DOHH2 (cell line): ENCODE data around the gene AGBL1.

Source experiments
- H3F3A ChIP-seq: fragments of 200-600 bp; sonication (generic), shearing (Covaris generic); 2 replicates; pipeline ENCODE4 v1.6.0; 2016; ENCODE audit warnings: antibody characterized with exemption, mild to moderate bottlenecking; ENCODE audit not compliant: control insufficient read depth, insufficient read depth
- H3K27ac ChIP-seq: fragments of 200-600 bp; sonication (generic); 2 replicates; pipeline ENCODE4 v1.5.1; 2014; ENCODE audit warnings: low read depth, mild to moderate bottlenecking, low read length, moderate library complexity
- H3K27me3 ChIP-seq: fragments of 200-600 bp; sonication (generic); 2 replicates; pipeline ENCODE4 v1.6.1; 2014; ENCODE audit warnings: mild to moderate bottlenecking, low read length, mixed read lengths; ENCODE audit not compliant: control insufficient read depth
- H3K36me3 ChIP-seq: fragments of 200-600 bp; sonication (generic); 2 replicates; pipeline ENCODE4 v1.6.1; 2014; ENCODE audit warnings: mild to moderate bottlenecking, low read length, moderate library complexity, mixed read lengths; ENCODE audit not compliant: control insufficient read depth
- H3K4me1 ChIP-seq: fragments of 200-600 bp; sonication (generic); 2 replicates; pipeline ENCODE4 v1.6.1; 2014; ENCODE audit warnings: mild to moderate bottlenecking, low read length, mixed read lengths; ENCODE audit not compliant: control insufficient read depth
- H3K4me2 ChIP-seq: fragments of 200-600 bp; sonication (generic); 2 replicates; pipeline ENCODE4 v1.6.0; 2014; ENCODE audit warnings: mild to moderate bottlenecking, low read length, moderate library complexity
- H3K4me3 ChIP-seq: fragments of 200-600 bp; sonication (generic); 2 replicates; pipeline ENCODE4 v1.5.1; 2014; ENCODE audit warnings: mild to moderate bottlenecking, low read length, mixed read lengths
- H3K79me2 ChIP-seq: fragments of 200-600 bp; sonication (generic); 2 replicates; pipeline ENCODE4 v1.6.1; 2014; ENCODE audit warnings: mild to moderate bottlenecking, low read length, mixed read lengths; ENCODE audit not compliant: control insufficient read depth
- H3K9me2 ChIP-seq: fragments of 200-600 bp; sonication (generic); replicated peaks from 2 replicates; pipeline ENCODE4 v1.6.1; 2014; ENCODE audit warnings: mild to moderate bottlenecking, low read length, mixed read lengths; ENCODE audit not compliant: control insufficient read depth
- H3K9me3 ChIP-seq: fragments of 200-600 bp; sonication (generic); 2 replicates; pipeline ENCODE4 v1.6.1; 2014; ENCODE audit warnings: antibody characterized with exemption, low read length, mixed read lengths; ENCODE audit not compliant: control insufficient read depth, insufficient read depth
- H4K20me1 ChIP-seq: fragments of 200-600 bp; sonication (generic); 2 replicates; pipeline ENCODE4 v1.6.0; 2014; ENCODE audit warnings: low read depth, mild to moderate bottlenecking, antibody characterized with exemption, low read length, moderate library complexity; ENCODE audit not compliant: control insufficient read depth, insufficient read depth
- EZH2phosphoT487 ChIP-seq: fragments of 200-600 bp; sonication (generic); IDR thresholded peaks from 2 replicates; pipeline ENCODE4 v1.6.1; 2017; ENCODE audit warnings: borderline replicate concordance, mild to moderate bottlenecking, antibody characterized with exemption, low read length, moderate library complexity, mixed read lengths
- TF ChIP-seq, protein P1 (sequence below): fragments of 200-600 bp; sonication (generic); IDR thresholded peaks from one replicate; pipeline ENCODE4 v1.5.1; 2014; ENCODE audit warnings: antibody characterized with exemption, mild to moderate bottlenecking, low read depth, low read length; ENCODE audit not compliant: poor library complexity, severe bottlenecking

The AGBL1 gene

DNA sequence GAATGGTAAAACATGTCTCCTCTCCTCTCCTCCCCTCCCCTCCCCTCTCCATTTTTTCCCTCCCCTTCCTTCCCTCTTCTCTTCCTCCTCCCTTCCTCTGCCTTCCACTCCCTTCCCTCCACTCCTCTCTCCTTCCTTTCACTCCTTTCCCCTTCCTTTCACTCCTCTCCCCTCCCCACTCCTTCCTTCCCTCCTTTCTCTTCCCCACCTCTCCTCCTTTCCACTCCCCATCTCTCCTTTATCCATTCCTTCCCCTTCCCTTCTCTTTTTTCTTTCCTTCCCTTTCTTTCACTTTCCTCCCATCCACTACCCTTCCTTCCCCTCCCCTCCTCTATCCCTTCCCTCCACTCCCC lies 621.9 kb downstream of the AGBL1 start:
- Histone ChIP-seq H3K27me3 (no peaks in the 10 kb centered on the region), H3K4me2 (no peak overlapping the region), H3K79me2 (no peaks in the 10 kb centered on the region), H3K9me3 (no peaks in the 10 kb centered on the region), H3K4me3 (no peak overlapping the region), H3F3A (no peaks in the 10 kb centered on the region), H4K20me1 (no peaks in the 10 kb centered on the region), H3K36me3 (no peaks in the 10 kb centered on the region), H3K4me1 (no peaks in the 10 kb centered on the region), H3K27ac (no peak overlapping the region), H3K9me2 (no peaks in the 10 kb centered on the region)
- no peak for TF ChIP-seq EZH2phosphoT487
- TF ChIP-seq, protein P1, sequence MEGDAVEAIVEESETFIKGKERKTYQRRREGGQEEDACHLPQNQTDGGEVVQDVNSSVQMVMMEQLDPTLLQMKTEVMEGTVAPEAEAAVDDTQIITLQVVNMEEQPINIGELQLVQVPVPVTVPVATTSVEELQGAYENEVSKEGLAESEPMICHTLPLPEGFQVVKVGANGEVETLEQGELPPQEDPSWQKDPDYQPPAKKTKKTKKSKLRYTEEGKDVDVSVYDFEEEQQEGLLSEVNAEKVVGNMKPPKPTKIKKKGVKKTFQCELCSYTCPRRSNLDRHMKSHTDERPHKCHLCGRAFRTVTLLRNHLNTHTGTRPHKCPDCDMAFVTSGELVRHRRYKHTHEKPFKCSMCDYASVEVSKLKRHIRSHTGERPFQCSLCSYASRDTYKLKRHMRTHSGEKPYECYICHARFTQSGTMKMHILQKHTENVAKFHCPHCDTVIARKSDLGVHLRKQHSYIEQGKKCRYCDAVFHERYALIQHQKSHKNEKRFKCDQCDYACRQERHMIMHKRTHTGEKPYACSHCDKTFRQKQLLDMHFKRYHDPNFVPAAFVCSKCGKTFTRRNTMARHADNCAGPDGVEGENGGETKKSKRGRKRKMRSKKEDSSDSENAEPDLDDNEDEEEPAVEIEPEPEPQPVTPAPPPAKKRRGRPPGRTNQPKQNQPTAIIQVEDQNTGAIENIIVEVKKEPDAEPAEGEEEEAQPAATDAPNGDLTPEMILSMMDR: no peak

DNA sequence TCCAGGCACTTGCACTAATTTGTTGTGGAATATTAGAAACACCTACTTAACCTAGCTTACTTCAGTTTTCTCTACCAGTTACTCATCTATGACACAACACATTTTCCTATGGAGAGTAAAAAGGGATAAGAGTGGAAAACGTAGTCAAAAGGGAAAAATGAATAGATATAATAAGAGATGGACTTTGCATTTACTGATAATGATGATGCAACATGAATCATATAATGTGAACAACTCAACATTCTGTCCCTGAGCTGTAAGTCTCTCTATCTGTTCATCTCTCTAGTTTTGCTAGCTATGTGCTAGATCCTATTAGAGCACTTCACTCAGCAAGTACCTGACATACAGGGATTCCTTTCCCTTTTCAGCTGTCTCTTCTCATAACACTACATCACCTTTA lies 627.1 kb downstream of the AGBL1 start:
- TF ChIP-seq, protein P1: no peak
- TF ChIP-seq EZH2phosphoT487: no peak
- no peaks in the 10 kb centered on the region for H3K9me3 ChIP-seq
- no peaks in the 10 kb centered on the region for H3K36me3 ChIP-seq
- H3K27me3 ChIP-seq: no peaks in the 10 kb centered on the region
- no peak overlapping the region for H3K27ac ChIP-seq
- H3K4me2 ChIP-seq: no peak overlapping the region
- H3K9me2 ChIP-seq: no peaks in the 10 kb centered on the region
- H3K4me1 ChIP-seq: no peaks in the 10 kb centered on the region
- H3K79me2 ChIP-seq: no peaks in the 10 kb centered on the region
- no peaks in the 10 kb centered on the region for H3F3A ChIP-seq
- no peaks in the 10 kb centered on the region for H4K20me1 ChIP-seq
- no peak overlapping the region for H3K4me3 ChIP-seq

DNA sequence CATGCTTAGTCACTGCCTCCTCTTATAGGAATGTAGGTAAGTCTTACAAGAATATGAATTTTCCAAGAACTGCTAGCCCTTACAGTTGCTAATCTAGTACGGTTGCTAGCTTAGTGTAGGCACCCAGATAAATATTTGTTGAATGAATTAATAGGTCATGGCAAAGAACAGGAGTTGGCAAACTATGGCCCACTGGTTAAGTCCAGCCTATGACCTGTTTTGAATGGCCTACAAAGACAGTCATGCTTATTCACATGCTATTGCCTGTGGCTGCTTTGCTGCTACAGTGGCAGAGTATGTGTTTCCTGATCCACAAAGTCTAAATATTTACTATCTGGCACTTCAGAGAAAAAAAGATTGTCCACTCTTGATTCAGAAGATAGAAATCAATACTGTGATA lies 631.8 kb downstream of the AGBL1 start:
- no peak overlapping the region for H3K4me2 ChIP-seq
- no peak for TF ChIP-seq EZH2phosphoT487
- TF ChIP-seq, protein P1: no peak
- H3F3A ChIP-seq: no peaks in the 10 kb centered on the region
- no peaks in the 10 kb centered on the region for H3K4me1 ChIP-seq
- no peak overlapping the region for H3K4me3 ChIP-seq
- no peaks in the 10 kb centered on the region for H3K79me2 ChIP-seq
- no peaks in the 10 kb centered on the region for H4K20me1 ChIP-seq
- no peak overlapping the region for H3K27ac ChIP-seq
- H3K36me3 ChIP-seq: no peaks in the 10 kb centered on the region
- H3K27me3 ChIP-seq: no peaks in the 10 kb centered on the region
- no peaks in the 10 kb centered on the region for H3K9me3 ChIP-seq
- no peaks in the 10 kb centered on the region for H3K9me2 ChIP-seq

DNA sequence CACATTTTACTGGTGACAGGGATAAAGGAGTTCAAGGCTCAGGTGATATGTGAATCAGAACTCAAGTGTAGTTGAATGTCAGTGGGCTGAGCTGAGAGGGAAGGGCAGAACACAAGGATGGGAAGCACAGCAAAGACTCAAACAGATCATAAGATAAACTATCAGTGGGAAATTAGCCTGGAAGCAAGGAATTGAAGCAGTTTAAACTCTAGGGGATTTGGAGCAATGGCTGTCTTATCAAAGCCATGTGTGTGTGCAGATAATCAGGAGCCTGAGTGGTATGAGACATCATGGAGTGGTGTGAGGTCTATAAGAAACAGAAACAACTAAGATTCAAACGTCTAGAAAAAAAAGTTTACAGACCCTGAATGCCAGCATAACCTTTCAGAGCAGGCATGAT lies 634.6 kb downstream of the AGBL1 start:
- H3K4me3 ChIP-seq: no peak overlapping the region
- no peaks in the 10 kb centered on the region for H3K27me3 ChIP-seq
- TF ChIP-seq, protein P1: no peak
- no peak for TF ChIP-seq EZH2phosphoT487
- H4K20me1 ChIP-seq: no peaks in the 10 kb centered on the region
- no peak overlapping the region for H3K27ac ChIP-seq
- H3K9me2 ChIP-seq: no peaks in the 10 kb centered on the region
- no peaks in the 10 kb centered on the region for H3K4me1 ChIP-seq
- no peaks in the 10 kb centered on the region for H3K36me3 ChIP-seq
- H3K79me2 ChIP-seq: no peaks in the 10 kb centered on the region
- no peaks in the 10 kb centered on the region for H3K9me3 ChIP-seq
- no peak overlapping the region for H3K4me2 ChIP-seq
- no peaks in the 10 kb centered on the region for H3F3A ChIP-seq
